ENCODE measurements around the gene SAMD8.

The SAMD8 gene

GRCh38 chr10:75166623-75166972 is 55.1 kb downstream of the SAMD8 start:
- TF ChIP-seq ZFX (IDR thresholded peaks at IDR 0.05) (no peak), CTCF (conservative IDR thresholded peaks at IDR 0.05) (no peak)
- H3K27ac ChIP-seq: no peak overlapping the region

GRCh38 chr10:75168275-75168674 is 56.8 kb downstream of the SAMD8 start:
- no peak for TF ChIP-seq CTCF (conservative IDR thresholded peaks at IDR 0.05)
- TF ChIP-seq ZFX (IDR thresholded peaks at IDR 0.05): no peak

GRCh38 chr10:75170215-75170614 is 58.8 kb downstream of the SAMD8 start:
- no peak for TF ChIP-seq ZFX (IDR thresholded peaks at IDR 0.05)
- no peak for TF ChIP-seq CTCF (conservative IDR thresholded peaks at IDR 0.05)
- no peak overlapping the region for H3K27ac ChIP-seq

More at GRCh38 chr10:75168275-75168674, 56.8 kb downstream of the SAMD8 start:
- no peak overlapping the region for H3K27ac ChIP-seq

GRCh38 chr10:75175046-75175445 is 63.6 kb downstream of the SAMD8 start:
- H3K27ac ChIP-seq: no peak overlapping the region
- TF ChIP-seq ZFX (IDR thresholded peaks at IDR 0.05): no peak
- no peak for TF ChIP-seq CTCF (conservative IDR thresholded peaks at IDR 0.05)

- no peak overlapping the region for H3K27ac ChIP-seq
- TF ChIP-seq ZFX (IDR thresholded peaks at IDR 0.05): no peak
- no peak for TF ChIP-seq CTCF (conservative IDR thresholded peaks at IDR 0.05)
Observed at GRCh38 chr10:75176046-75176445, 64.6 kb downstream of the SAMD8 start.

GRCh38 chr10:75176736-75177135 is 65.3 kb downstream of the SAMD8 start:
- H3K27ac ChIP-seq: no peak overlapping the region
- TF ChIP-seq CTCF (conservative IDR thresholded peaks at IDR 0.05) (no peak), ZFX (IDR thresholded peaks at IDR 0.05) (no peak)

GRCh38 chr10:75179657-75180177 is 68.3 kb downstream of the SAMD8 start:
- TF ChIP-seq ZFX (IDR thresholded peaks at IDR 0.05) (no peak), CTCF (conservative IDR thresholded peaks at IDR 0.05) (no peak)
- no peak overlapping the region for H3K27ac ChIP-seq

Data from C4-2B (cell line).